Islet precursor cell (in vitro differentiated cells): Measurements from ENCODE around the gene RNF7.
A peak's percentile ranks its signal among the peaks of the same experiment; 100 is the strongest.
"Not testable (repeated sequence)": the region's sequence is repeated elsewhere in the genome, so short reads cannot be mapped to it uniquely, and the experiment has no call there.

Source experiments
- DNase-seq: peaks from one replicate; pipeline ENCODE4 v3.0.0-alpha.2; 2018

The RNF7 gene

GRCh38 chr3:141783632-141784031, 45.5 kb downstream of the RNF7 start:
- DNase-seq: no peak

DNA sequence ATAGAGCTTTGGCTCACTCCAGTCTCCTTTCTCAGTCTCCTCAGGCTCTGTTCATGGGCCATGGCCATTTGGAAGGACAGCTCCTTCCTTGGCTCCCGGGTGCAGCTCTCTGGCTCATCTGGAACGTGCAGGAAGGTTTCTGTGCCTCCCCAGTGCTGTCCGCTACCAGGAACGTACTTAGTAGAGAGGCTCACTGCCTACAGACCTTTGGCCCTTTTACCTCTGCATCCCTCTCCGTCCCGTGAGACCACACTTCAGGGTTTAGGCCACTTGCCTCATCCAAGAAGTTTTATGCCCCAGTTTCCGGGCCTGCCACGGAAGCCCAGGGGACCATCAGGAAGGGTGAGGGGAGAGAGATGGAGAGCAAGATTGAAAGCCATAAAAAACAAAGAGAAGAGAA, 46.0 kb downstream of the RNF7 start:
- DNase-seq: no peak

DNA sequence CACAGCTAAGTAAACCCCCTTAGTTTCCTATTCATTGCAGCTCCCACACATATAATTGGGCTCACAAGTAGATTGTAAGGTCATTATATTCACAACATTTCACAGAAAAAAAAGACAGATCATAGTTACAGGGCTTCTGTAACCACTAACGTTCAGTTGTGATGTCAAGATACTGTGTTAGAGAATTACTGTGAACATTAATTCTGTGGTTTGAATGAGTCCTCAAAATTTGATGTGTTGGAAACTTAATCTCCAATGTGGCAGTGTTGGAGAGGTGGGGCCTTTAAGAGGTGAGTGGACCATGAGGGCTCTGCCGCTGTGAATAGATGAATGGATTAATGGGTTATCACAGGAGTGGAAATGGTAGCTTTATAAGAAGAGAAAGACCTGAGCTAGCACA, 46.4 kb downstream of the RNF7 start:
- DNase-seq: no peak

GRCh38 chr3:141788149-141788548, 50.1 kb downstream of the RNF7 start:
- no peak for DNase-seq

DNA sequence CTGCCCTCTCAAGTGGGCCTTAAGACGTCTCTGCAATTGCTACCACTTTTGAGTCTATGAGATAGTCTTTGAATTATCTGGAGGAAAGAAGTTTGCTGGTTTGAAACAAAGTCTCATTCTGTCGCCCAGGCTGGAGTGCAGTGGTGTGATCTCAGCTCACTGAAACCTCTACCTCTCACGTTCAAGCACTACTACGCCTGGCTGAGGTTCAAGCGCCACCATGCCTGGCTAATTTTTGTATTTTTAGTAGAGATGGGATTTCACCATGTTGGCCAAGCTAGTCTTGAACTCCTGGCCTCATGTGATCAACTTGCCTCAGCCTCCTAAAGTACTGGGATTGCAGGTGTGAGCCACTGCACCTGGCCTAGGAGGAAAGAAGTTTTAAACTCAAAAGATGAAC, 50.7 kb downstream of the RNF7 start:
- not testable (repeated sequence) for DNase-seq

DNA sequence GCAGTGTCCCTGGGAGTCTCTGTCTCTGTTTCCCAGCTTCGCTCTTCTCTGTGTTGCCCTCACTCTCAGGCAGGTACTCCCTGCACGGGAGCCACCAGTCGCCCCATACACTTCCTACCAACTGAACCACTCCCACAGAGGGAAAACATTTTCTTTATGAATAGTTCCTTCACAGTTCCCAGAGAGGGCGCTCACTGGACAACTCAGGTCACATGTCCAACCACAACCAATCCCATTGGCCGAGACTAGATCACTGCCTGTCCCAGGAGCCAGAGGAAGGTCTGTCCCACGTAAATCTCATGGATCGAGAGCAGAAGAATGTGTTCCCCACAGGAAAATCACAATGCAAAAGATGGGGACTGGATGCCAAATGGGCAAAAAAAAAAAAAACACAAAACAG, 51.2 kb downstream of the RNF7 start:
- no peak for DNase-seq

- no peak for DNase-seq
Observed at GRCh38 chr3:141790171-141790570, 52.1 kb downstream of the RNF7 start.

- DNase-seq: no peak
Observed at GRCh38 chr3:141792495-141792894, 54.4 kb downstream of the RNF7 start.

DNA sequence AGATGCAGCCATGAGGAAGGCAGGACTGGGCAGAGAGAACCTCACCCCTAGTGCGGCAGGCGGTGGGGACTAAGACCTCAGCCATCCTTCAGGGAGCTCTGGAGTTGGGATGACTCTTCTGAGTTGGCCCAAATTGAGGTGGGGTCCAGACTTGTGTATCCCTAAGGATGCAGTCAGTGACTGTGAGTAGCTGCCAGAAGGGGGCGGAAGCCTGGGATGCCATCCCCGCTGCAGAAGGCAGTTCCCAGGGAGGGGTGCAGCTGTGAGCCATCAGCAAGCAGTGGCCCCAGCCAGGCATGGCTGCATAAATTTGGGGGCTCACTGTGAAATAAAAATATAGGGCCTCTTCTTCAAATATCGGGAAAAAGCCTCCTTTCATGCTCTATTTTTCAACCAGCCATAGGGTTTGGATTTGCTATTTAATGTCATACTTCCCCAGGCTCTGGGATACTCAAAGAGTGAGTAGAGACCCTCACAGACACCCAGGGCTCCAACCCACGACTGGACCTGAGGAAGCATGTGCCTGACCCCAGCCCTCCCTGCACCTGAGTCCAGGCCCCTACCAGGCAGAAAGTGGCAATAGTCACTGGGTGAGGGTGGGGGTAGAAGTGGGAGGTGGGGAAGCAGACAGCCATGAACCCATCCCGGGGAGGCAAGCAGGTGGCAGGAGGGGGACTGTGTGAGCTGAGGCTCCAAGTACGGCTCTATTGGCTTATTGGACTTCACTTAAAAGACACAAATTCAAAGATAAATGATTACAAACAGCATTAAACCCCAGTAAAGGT, 55.6 kb downstream of the RNF7 start:
- peak; percentile 58 for DNase-seq

GRCh38 chr3:141795276-141795675, 57.2 kb downstream of the RNF7 start:
- DNase-seq: peak; percentile 73

GRCh38 chr3:141795741-141796080, 57.6 kb downstream of the RNF7 start:
- no peak for DNase-seq

DNA sequence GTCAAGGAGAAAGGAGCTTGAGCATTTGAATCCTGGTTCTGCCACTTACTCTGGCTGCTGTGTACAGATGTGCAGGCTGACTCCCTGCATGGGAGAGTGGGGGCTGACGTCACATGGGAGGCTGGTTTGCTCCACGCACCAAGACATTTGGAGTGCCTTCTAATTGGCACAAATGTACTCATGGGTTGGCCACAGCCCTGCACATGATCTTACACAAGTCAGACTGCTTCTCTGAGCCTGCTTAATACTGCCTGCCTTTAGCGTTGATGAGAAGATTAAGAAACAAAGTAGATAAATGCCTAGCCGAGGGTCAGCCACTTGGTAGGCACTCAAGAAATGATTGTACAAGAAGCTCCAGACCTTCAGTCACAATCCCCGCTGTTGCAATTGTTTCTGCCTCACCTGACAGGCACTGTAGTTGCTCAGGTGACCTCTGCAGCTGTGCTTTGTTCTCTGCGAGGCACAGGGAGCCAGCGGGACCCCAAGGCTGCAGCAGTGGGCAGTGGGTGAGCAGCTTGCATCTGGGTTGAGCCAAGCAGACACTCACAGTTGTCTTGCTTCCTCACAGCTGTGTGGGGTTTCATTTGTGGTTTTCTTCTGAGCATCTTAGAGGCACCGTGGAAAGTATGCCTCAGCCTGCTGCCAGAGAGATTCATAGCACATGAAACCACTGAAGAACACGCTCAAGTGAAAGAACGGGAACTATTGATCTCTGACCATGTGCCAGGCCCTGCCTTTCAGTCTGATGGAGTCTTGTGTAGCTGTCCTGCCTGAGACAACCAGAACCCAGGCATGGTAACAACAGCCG, 58.2 kb downstream of the RNF7 start:
- DNase-seq: no peak
